Common myeloid progenitor, CD34-positive (primary cell): ENCODE data around the gene EFNA5.

Experiments
- CTCF ChIA-PET: fragments of 350-600 bp; sonication (Branson Sonifier 250); formaldehyde crosslinking; loops from one replicate; lab custom pipeline; 2021; ENCODE audit warnings: antibody characterized with exemption; lab: Charles Lee
- POLR2A ChIA-PET: fragments of 350-600 bp; sonication (Branson Sonifier 250); formaldehyde crosslinking; loops from one replicate; lab custom pipeline; 2021; ENCODE audit warnings: antibody characterized with exemption; lab: Charles Lee
- DNase-seq, 3 donors: peaks; one replicate each; pipeline versions ENCODE4 v3.0.0 to v3.0.0-alpha.2; 2013
- H3K27ac ChIP-seq, 2 experiments: 1 replicate in 1 of 2; 2 replicates in 1 of 2; pipeline ENCODE4 v1.7.0; 2013; ENCODE audit warnings: inconsistent platforms in 2 of 2, low read length in 2 of 2, mild to moderate bottlenecking in 2 of 2, low read depth in 1 of 2, moderate library complexity in 1 of 2; ENCODE audit not compliant: severe bottlenecking in 2 of 2, insufficient read depth in 1 of 2, poor library complexity in 1 of 2
- H3K27me3 ChIP-seq, 5 experiments: replicated peaks in 2 of 5; 1 replicate in 3 of 5; 2 replicates in 2 of 5; pipeline versions ENCODE4 v1.6.1 to v1.7.0; 2013; ENCODE audit warnings: low read length in 4 of 5, mild to moderate bottlenecking in 2 of 5, moderate library complexity in 2 of 5, inconsistent platforms in 1 of 5; ENCODE audit not compliant: insufficient read depth in 5 of 5, control insufficient read depth in 4 of 5
- H3K36me3 ChIP-seq, 4 experiments: 1 replicate in 2 of 4; 2 replicates in 2 of 4; pipeline versions ENCODE4 v1.6.1 to v1.7.0; 2013; ENCODE audit warnings: low read length in 3 of 4, control low read depth in 1 of 4, mild to moderate bottlenecking in 1 of 4; ENCODE audit not compliant: control insufficient read depth in 4 of 4, insufficient read depth in 4 of 4
- H3K4me1 ChIP-seq, 4 experiments: 1 replicate in 3 of 4; 2 replicates in 1 of 4; pipeline versions ENCODE4 v1.6.1 to v1.7.1; 2013; ENCODE audit warnings: low read length in 3 of 4, mild to moderate bottlenecking in 3 of 4, control low read depth in 1 of 4, inconsistent platforms in 1 of 4, moderate library complexity in 1 of 4; ENCODE audit not compliant: control insufficient read depth in 4 of 4, insufficient read depth in 4 of 4; ENCODE audit errors: control extremely low read depth in 1 of 4
- H3K4me3 ChIP-seq, 7 experiments: 1 replicate in 4 of 7; 2 replicates in 3 of 7; pipeline versions ENCODE4 v1.5.1 to v1.7.0; 2013; ENCODE audit warnings: mild to moderate bottlenecking in 7 of 7, low read length in 6 of 7, moderate library complexity in 6 of 7, inconsistent platforms in 2 of 7, low read depth in 2 of 7, control low read depth in 1 of 7; ENCODE audit not compliant: insufficient read depth in 4 of 7, control insufficient read depth in 1 of 7; ENCODE audit errors: extremely low read depth in 1 of 7
- H3K9me3 ChIP-seq, 5 experiments: 1 replicate in 4 of 5; 2 replicates in 1 of 5; pipeline versions ENCODE4 v1.6.1 to v1.7.1; 2013; ENCODE audit warnings: low read length in 4 of 5, mild to moderate bottlenecking in 2 of 5, inconsistent platforms in 1 of 5, low read depth in 1 of 5, moderate library complexity in 1 of 5; ENCODE audit not compliant: control insufficient read depth in 4 of 5, insufficient read depth in 2 of 5; ENCODE audit errors: control extremely low read depth in 1 of 5
- whole genome bisulfite sequencing: methylation state at CpG from one replicate; pipeline ENCODE4 v1.1.5; 2013; ENCODE audit not compliant: insufficient coverage; 5-methylcytosine and 5-hydroxymethylcytosine counted together

The EFNA5 gene

DNA sequence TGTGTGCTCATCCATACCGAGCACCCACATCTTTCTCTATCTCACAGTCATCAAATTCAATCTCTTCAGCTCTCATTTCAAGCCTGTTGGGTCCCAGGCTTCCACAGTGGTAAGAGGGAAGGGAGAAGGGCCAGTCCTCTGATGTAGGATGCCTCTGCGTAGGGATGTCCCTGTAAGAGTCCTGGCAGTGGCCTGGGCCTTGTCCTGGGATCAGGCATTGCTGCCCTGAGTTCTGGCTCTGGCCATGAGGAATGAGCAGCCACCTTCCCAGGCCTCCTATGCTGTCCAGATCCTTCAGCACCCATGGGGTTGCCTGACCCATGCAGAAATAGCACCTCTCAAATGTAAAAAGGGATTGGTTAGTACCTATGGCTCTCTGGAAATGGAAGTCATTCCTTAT, 121.2 kb downstream of the EFNA5 start:
- ChIA-PET CTCF (interaction anchor here (1.0 kb wide), 1 partner anchor 23 kb away, joined by 4 read pairs; no protein-coding TSS in a partner anchor), POLR2A (no interaction called here)
- Histone ChIP-seq H3K9me3 (no peaks in the 10 kb centered on the region), H3K4me1 (no peaks in the 10 kb centered on the region), H3K27ac (no peak overlapping the region), H3K27me3 (no peaks in the 10 kb centered on the region), H3K4me3 (no peak overlapping the region), H3K36me3 (no peaks in the 10 kb centered on the region)
- DNase-seq: no peak
- 100% methylated on average over 1 of the region's 2 CpGs for WGBS

DNA sequence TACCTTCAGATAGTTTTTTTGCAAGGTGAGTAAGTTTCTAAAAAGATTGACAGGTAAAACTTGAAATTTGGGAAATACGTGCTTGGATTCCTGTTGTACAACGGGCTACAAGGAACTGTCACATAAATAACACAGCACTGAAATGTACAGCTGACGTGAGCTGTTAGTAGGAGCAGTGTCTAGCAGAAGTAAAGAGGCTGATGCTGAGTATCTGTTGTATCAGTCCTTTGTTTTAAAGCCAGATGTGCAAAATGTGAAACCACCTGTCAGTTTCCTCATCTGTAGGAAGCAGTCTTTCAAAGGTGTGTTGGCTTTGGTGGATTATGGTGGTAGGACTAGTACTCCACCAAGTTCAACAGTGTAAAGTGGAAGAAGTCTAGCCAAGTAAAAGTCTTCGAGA, 122.3 kb downstream of the EFNA5 start:
- Histone ChIP-seq H3K27me3 (no peaks in the 10 kb centered on the region), H3K36me3 (no peaks in the 10 kb centered on the region), H3K4me1 (no peaks in the 10 kb centered on the region), H3K9me3 (no peaks in the 10 kb centered on the region), H3K4me3 (no peak overlapping the region), H3K27ac (no peak overlapping the region)
- ChIA-PET CTCF (no interaction called here), POLR2A (no interaction called here)
- 100% methylated on average over 1 of the region's 4 CpGs for WGBS
- no peak for DNase-seq

GRCh38 chr5:107546719-107547118, 124.0 kb downstream of the EFNA5 start:
- DNase-seq: no peak
- CTCF ChIA-PET: interaction anchor here (1.0 to 1.7 kb wide), 3 partner anchors 8 to 15 kb away, joined by 3 to 5 read pairs (median 3); no protein-coding TSS in a partner anchor
- no peaks in the 10 kb centered on the region for H3K36me3 ChIP-seq
- no peaks in the 10 kb centered on the region for H3K27me3 ChIP-seq
- H3K4me1 ChIP-seq: peaks cover 0 to 7% (median 0%) of the 10 kb centered on the region in 4 experiments
- WGBS: no CpG with 5 or more reads among the region's 1 CpG
- no peak overlapping the region for H3K27ac ChIP-seq
- no peaks in the 10 kb centered on the region for H3K9me3 ChIP-seq
- no peak overlapping the region for H3K4me3 ChIP-seq
- POLR2A ChIA-PET: no interaction called here

GRCh38 chr5:107545486-107545885, 125.3 kb downstream of the EFNA5 start:
- no peak overlapping the region for H3K4me3 ChIP-seq
- ChIA-PET POLR2A (no interaction called here), CTCF (interaction anchor here (0.8 to 1.7 kb wide), 2 partner anchors 7 to 16 kb away, joined by 3 to 5 read pairs; no protein-coding TSS in a partner anchor)
- no peak overlapping the region for H3K27ac ChIP-seq
- no peaks in the 10 kb centered on the region for H3K27me3 ChIP-seq
- no peak for DNase-seq
- H3K4me1 ChIP-seq: peaks cover 0 to 7% (median 0%) of the 10 kb centered on the region in 4 experiments
- 96% methylated on average over 2 of the region's 4 CpGs for WGBS
- no peaks in the 10 kb centered on the region for H3K36me3 ChIP-seq
- H3K9me3 ChIP-seq: no peaks in the 10 kb centered on the region

- Histone ChIP-seq H3K4me3 (no peak overlapping the region), H3K27ac (no peak overlapping the region), H3K27me3 (no peaks in the 10 kb centered on the region), H3K9me3 (no peaks in the 10 kb centered on the region), H3K36me3 (no peaks in the 10 kb centered on the region), H3K4me1 (peaks cover 0 to 7% (median 0%) of the 10 kb centered on the region in 4 experiments)
- 80% methylated on average over 3 of the region's 6 CpGs for WGBS
- DNase-seq: no peak
- CTCF ChIA-PET: interaction anchor here (0.8 kb wide), 1 partner anchor 17 kb away, joined by 3 read pairs; no protein-coding TSS in a partner anchor
- POLR2A ChIA-PET: no interaction called here
Measured at GRCh38 chr5:107544967-107545366, 125.8 kb downstream of the EFNA5 start.

DNA sequence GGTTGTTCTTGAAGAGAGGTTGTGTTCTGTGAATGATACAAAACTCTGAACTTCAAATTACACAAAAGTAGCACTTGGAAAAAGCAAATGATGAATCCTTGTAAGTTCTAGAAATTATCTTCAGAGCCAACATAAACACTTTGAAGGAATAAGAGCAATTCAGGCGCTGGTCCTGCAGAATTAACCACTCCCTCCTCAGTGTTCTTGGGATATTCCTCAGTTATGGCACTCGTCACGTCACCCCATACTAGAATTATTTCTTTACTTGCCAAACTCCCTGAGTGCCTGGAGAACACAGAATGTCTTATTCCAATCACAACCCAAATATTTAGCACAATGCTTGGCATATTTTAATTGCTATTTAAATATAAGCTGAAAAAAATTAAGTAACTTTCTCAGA, 126.3 kb downstream of the EFNA5 start:
- POLR2A ChIA-PET: no interaction called here
- 83% methylated on average over 1 of the region's 3 CpGs for WGBS

DNA sequence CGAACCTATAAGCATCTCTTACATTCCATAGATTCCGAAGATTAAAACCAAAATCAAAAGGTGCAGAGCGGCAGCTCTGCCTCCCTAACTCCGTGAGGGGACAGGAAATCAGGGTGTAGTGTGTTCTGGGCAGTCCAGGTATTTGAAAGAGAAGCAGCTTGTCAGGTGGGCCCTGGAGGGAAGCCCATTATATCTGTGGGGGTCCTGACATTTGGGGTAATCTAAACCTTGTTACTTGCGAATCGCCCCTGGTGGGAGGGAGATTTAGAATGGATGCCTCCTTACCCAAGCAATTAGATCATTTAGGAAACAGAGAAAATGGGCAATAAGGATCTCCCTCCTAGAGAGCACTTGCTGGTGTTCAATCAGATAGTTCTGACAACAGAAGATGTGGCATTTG, 126.9 kb downstream of the EFNA5 start:
- CTCF ChIA-PET: interaction anchor here (0.6 to 1.4 kb wide), 2 partner anchors 9 to 1458 kb away, joined by 3 read pairs; no protein-coding TSS in a partner anchor
- WGBS: 93% methylated on average over 3 of the region's 6 CpGs

More for the DNA sequence above, 126.3 kb downstream of the EFNA5 start:
- Histone ChIP-seq H3K4me1 (peaks cover 0 to 7% (median 0%) of the 10 kb centered on the region in 4 experiments), H3K36me3 (no peaks in the 10 kb centered on the region), H3K27ac (no peak overlapping the region), H3K27me3 (no peaks in the 10 kb centered on the region), H3K9me3 (no peaks in the 10 kb centered on the region), H3K4me3 (no peak overlapping the region)
- no peak for DNase-seq
- CTCF ChIA-PET: interaction anchor here (0.6 kb wide), 1 partner anchor 1458 kb away, joined by 3 read pairs; no protein-coding TSS in a partner anchor

More for the DNA sequence above, 126.9 kb downstream of the EFNA5 start:
- Histone ChIP-seq H3K9me3 (no peaks in the 10 kb centered on the region), H3K36me3 (no peaks in the 10 kb centered on the region), H3K27me3 (no peaks in the 10 kb centered on the region), H3K4me3 (no peak overlapping the region), H3K27ac (no peak overlapping the region), H3K4me1 (peaks cover 0 to 7% (median 0%) of the 10 kb centered on the region in 4 experiments)
- POLR2A ChIA-PET: no interaction called here
- DNase-seq: no peak
